ENCODE data around the gene INPP4B.

The INPP4B gene

GRCh38 chr4:142191901-142192300 lies 654.2 kb downstream of the INPP4B start:
- no peak overlapping the region for H3K27ac ChIP-seq
- TF ChIP-seq CTCF (IDR thresholded peaks at IDR 0.05), result no peak
- TF ChIP-seq ZFX (IDR thresholded peaks at IDR 0.05; ENCODE audit: borderline replicate concordance), result no peak

- H3K27ac ChIP-seq, result no peak overlapping the region
- TF ChIP-seq CTCF (IDR thresholded peaks at IDR 0.05) (no peak), ZFX (IDR thresholded peaks at IDR 0.05; ENCODE audit: borderline replicate concordance) (no peak)
Observed at GRCh38 chr4:142181021-142181420, 665.1 kb downstream of the INPP4B start.

GRCh38 chr4:142169216-142169615 lies 676.9 kb downstream of the INPP4B start:
- H3K27ac ChIP-seq, result no peak overlapping the region
- TF ChIP-seq CTCF (IDR thresholded peaks at IDR 0.05), result no peak
- no peak for TF ChIP-seq ZFX (IDR thresholded peaks at IDR 0.05; ENCODE audit: borderline replicate concordance)

GRCh38 chr4:142168181-142168580 lies 677.9 kb downstream of the INPP4B start:
- no peak for TF ChIP-seq CTCF (IDR thresholded peaks at IDR 0.05)
- TF ChIP-seq ZFX (IDR thresholded peaks at IDR 0.05; ENCODE audit: borderline replicate concordance), result no peak
- H3K27ac ChIP-seq, result no peak overlapping the region

- TF ChIP-seq CTCF (IDR thresholded peaks at IDR 0.05) (no peak), ZFX (IDR thresholded peaks at IDR 0.05; ENCODE audit: borderline replicate concordance) (no peak)
- H3K27ac ChIP-seq, result no peak overlapping the region
Observed at GRCh38 chr4:142164767-142165500, 681.2 kb downstream of the INPP4B start.

GRCh38 chr4:142161086-142161485 lies 685.0 kb downstream of the INPP4B start:
- TF ChIP-seq ZFX (IDR thresholded peaks at IDR 0.05; ENCODE audit: borderline replicate concordance) (no peak), CTCF (IDR thresholded peaks at IDR 0.05) (no peak)
- no peak overlapping the region for H3K27ac ChIP-seq

GRCh38 chr4:142160509-142160908 lies 685.6 kb downstream of the INPP4B start:
- H3K27ac ChIP-seq, result no peak overlapping the region
- no peak for TF ChIP-seq ZFX (IDR thresholded peaks at IDR 0.05; ENCODE audit: borderline replicate concordance)
- no peak for TF ChIP-seq CTCF (IDR thresholded peaks at IDR 0.05)

All from 22Rv1 (cell line).